VCaP (cell line): ENCODE measurements around the gene WNT7B.

Experiments used
- H3K27ac ChIP-seq: fragments of 450-650 bp; 2 replicates; pipeline ENCODE4 v1.5.1; 2017
- TF ChIP-seq, protein P1 (sequence below): fragments of 450-650 bp; conservative IDR thresholded peaks from 2 replicates; pipeline ENCODE4 v1.5.1; 2017; ENCODE audit warnings: mild to moderate bottlenecking, moderate library complexity

Gene WNT7B

DNA sequence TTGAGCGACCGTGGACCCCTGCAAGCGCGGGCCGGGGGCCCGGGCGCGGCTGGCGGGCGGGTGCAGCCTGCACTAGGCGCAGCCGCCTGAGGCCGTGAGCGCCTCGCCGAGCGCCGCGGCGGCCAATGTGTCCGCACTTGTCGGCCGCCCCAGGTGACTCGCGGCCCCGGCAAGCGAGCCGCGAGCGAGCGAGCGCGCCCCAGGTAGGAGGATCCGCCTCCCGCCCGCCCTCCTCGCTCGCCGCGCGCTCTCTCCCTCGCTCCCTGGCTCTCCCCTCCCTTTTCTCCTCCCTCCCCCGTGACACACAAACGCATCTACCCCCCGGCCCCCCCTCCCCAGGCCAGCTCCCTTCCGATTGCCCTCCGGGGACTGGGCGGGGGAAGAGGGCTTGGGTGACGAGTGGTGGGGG is at the start of gene WNT7B:
TSS of gene WNT7B (minus strand) at position 160 of the 409 bp plus-strand sequence. CDS start 408 bp downstream, outside the sequence.
- H3K27ac ChIP-seq = peak within 1 kb of the TSS; percentile 40
- TF ChIP-seq, protein P1, sequence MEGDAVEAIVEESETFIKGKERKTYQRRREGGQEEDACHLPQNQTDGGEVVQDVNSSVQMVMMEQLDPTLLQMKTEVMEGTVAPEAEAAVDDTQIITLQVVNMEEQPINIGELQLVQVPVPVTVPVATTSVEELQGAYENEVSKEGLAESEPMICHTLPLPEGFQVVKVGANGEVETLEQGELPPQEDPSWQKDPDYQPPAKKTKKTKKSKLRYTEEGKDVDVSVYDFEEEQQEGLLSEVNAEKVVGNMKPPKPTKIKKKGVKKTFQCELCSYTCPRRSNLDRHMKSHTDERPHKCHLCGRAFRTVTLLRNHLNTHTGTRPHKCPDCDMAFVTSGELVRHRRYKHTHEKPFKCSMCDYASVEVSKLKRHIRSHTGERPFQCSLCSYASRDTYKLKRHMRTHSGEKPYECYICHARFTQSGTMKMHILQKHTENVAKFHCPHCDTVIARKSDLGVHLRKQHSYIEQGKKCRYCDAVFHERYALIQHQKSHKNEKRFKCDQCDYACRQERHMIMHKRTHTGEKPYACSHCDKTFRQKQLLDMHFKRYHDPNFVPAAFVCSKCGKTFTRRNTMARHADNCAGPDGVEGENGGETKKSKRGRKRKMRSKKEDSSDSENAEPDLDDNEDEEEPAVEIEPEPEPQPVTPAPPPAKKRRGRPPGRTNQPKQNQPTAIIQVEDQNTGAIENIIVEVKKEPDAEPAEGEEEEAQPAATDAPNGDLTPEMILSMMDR = no peak

DNA sequence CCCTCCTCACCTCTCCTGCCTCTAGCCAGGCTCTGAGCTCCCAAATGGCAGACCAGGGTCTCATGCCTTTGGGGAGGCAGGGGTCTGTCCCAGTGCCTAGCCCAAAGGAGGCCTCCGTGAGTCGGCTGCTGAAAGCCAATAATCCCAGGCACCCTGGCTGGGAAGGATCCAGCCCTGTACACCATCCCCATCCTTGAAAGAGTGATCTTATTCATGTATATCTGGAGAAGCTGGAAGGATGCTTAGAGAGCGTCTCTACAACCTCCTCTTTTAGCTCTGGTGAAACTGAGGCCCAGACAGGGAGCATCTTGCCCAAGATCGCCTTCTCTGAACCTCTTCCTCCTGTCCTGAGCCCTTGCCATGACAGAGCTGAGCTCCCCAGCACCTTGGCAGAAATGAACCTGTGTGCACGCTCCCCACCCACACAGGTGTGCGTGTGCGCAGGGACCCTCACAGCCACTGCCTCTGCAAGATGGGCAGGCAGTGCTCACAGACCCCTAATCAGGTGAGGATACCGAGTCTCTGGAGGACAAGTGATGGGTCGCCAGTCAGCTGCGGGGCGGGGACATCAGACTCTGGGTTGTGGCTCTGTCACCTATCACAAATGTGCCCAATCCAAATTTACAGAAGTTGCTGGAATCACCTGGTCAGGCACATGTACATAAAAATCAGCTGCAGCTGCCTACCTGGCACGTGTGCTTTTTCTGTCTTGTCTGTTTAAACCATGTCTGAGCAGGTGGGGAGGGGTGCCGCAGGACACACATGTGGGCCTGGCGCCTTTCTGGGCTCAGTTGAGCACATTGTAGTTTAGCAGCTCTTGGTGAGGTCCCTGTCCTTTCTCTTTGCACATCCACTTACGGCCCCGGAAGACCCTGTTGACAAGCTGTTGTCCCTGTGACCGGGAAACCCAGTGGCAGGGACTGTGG is 49.3 kb upstream of the WNT7B start:
- TF ChIP-seq, protein P1 = no peak
- H3K27ac ChIP-seq = no peak overlapping the region

DNA sequence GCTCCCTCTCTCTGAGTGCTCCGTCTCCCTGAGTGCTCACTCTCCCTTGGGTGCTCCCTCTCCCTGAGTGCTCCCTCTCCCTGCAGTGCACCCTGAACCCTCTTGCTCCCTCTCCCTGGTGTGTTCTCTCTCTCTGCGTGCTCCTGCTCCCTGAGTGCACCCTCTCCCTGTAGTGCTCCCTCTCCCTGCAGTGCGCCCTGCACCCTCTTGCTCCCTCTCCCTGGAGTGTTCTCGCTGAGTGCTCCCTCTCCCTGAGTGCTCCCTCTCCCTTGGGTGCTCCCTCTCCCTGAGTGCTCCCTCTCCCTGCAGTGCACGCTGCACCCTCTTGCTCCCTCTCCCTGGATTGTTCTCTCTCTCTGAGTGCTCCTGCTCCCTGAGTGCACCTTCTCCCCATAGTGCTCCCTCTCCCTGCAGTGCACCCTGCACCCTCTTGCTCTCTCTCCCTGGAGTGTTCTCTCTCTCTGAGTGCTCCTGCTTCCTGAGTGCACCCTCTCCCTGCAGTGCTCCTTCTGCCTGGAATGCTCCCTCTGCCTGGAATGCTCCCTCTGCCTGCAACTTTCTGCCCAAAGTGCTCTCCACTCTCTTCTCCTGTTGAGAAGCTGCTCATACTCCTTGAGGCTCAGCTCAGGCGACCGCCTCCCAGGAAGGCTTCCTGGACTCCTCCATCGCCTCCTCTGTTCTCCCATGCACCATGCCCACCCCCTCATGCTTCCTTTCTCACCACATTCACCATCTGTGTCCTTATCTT is 48.4 kb upstream of the WNT7B start:
- TF ChIP-seq, protein P1 = no peak
- H3K27ac ChIP-seq = no peak overlapping the region

DNA sequence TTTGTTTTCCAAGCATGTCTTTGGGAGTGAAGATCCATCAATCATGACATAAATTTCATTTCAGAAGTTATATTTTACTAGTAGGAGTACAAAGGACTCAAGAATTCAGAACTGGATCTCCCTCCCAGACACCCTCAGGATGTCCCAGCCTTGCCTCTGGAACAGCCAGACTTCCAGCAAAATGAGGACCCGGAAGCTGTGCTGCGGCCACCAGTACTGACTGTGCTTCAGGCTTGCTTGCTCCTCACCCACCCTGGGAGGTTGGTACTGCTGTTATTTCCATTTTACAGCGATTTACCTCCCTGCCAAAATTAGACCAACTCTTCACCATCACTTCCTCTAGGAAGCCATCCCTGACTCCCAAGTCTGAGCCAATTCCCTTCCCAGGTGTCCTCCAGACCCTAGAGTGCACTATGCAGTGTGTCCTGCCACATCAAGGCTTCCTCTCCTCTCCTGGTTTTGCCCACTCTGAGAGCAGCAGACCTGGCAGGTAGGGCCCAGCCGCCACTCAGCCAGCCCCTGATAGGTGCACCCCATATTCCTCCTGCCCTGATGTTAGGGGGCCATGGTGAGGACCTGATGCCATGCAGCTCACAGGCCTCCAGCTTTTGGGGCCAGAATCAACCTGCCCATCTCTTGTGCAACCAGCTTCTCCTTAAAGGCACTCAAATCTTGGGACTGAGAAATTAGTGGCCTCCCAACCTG is 47.3 kb upstream of the WNT7B start:
- H3K27ac ChIP-seq = no peak overlapping the region
- TF ChIP-seq, protein P1 = no peak

- H3K27ac ChIP-seq = no peak overlapping the region
- TF ChIP-seq, protein P1 = no peak
Measured at GRCh38 chr22:46023558-46023981, 46.6 kb upstream of the WNT7B start.

DNA sequence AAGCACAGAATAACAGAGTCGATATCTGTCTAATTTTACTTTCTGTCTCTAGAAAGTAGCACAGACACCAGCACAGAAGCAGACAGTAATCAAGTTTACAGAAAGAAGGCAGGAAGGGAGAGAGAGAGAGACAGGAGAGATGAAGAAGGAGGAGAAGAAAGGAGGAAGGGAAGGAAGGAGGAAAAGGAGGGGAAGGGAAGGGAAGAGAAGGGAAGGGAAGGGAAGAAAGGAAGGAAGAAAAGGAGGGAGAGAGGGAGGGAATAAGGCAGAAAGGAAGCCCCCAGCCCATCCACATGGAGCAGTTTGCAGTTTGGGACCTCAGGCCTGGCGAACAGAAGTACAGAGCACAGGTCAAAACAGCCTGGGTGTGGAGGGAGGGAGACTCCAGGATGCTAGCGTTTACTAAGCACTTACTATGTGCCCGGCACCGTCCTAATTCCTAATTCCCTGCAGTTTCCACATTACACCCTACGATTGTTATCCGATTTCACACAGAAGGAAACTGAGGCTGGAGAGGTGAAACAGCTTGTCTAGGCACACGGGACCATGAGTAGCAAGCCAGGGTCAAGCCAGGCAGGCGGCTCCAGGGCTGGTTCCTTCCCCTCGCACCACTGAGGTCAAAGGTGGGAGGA is 46.0 kb upstream of the WNT7B start:
- TF ChIP-seq, protein P1 = no peak
- H3K27ac ChIP-seq = no peak overlapping the region
